ENCODE results near the gene NXT1.
"Not testable (repeated sequence)": the region's sequence is repeated elsewhere in the genome, so short reads cannot be mapped to it uniquely, and the experiment has no call there.

DNA sequence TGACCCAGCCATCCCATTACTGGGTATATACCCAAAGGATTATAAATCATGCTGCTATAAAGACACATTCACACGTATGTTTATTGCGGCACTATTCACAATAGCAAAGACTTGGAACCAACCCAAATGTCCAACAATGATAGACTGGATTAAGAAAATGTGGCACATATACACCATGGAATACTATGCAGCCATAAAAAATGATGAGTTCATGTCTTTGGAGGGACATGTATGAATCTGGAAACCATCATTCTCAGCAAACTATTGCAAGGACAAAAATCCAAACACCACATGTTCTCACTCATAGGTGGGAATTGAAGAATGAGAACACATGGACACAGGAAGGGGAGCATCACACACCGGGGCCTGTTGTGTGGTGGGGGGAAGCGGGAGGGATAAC is 43.2 kb upstream of the NXT1 start:
- TF ChIP-seq EP300, POLR2AphosphoS5 (IDR thresholded peaks at IDR 0.05): not testable (repeated sequence)
- TF ChIP-seq, protein P1, sequence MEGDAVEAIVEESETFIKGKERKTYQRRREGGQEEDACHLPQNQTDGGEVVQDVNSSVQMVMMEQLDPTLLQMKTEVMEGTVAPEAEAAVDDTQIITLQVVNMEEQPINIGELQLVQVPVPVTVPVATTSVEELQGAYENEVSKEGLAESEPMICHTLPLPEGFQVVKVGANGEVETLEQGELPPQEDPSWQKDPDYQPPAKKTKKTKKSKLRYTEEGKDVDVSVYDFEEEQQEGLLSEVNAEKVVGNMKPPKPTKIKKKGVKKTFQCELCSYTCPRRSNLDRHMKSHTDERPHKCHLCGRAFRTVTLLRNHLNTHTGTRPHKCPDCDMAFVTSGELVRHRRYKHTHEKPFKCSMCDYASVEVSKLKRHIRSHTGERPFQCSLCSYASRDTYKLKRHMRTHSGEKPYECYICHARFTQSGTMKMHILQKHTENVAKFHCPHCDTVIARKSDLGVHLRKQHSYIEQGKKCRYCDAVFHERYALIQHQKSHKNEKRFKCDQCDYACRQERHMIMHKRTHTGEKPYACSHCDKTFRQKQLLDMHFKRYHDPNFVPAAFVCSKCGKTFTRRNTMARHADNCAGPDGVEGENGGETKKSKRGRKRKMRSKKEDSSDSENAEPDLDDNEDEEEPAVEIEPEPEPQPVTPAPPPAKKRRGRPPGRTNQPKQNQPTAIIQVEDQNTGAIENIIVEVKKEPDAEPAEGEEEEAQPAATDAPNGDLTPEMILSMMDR (IDR thresholded peaks at IDR 0.05) = not testable (repeated sequence)

Measured in gastroesophageal sphincter (tissue), 3 donors.